Keratinocyte (primary cell): ENCODE measurements around the gene TERT.

ENCODE experiments used
- EZH2 ChIP-seq: IDR thresholded peaks from one replicate; pipeline ENCODE4 v1.6.1; 2012; ENCODE audit warnings: inconsistent platforms, mild to moderate bottlenecking, low read length, moderate library complexity
- TF ChIP-seq, protein P1 (sequence below), 3 experiments: IDR thresholded peaks in 1 of 3; conservative IDR thresholded peaks in 1 of 3; optimal IDR thresholded peaks in 1 of 3; 2 replicates in 2 of 3; 3 replicates in 1 of 3; pipeline versions ENCODE3 to v1.5.1; 2011; ENCODE audit warnings: low read length in 3 of 3, mild to moderate bottlenecking in 3 of 3, moderate library complexity in 2 of 3, control low read depth in 1 of 3, inconsistent platforms in 1 of 3; ENCODE audit not compliant: insufficient read depth in 2 of 3; ENCODE audit errors: extremely low read depth in 1 of 3

GRCh38 chr5:1232780-1233179 is 62.1 kb downstream of the TERT start:
- TF ChIP-seq, protein P1, sequence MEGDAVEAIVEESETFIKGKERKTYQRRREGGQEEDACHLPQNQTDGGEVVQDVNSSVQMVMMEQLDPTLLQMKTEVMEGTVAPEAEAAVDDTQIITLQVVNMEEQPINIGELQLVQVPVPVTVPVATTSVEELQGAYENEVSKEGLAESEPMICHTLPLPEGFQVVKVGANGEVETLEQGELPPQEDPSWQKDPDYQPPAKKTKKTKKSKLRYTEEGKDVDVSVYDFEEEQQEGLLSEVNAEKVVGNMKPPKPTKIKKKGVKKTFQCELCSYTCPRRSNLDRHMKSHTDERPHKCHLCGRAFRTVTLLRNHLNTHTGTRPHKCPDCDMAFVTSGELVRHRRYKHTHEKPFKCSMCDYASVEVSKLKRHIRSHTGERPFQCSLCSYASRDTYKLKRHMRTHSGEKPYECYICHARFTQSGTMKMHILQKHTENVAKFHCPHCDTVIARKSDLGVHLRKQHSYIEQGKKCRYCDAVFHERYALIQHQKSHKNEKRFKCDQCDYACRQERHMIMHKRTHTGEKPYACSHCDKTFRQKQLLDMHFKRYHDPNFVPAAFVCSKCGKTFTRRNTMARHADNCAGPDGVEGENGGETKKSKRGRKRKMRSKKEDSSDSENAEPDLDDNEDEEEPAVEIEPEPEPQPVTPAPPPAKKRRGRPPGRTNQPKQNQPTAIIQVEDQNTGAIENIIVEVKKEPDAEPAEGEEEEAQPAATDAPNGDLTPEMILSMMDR (optimal IDR thresholded peaks at IDR 0.05 in 1 of 3, IDR thresholded peaks at IDR 0.05 in 1 of 3, conservative IDR thresholded peaks at IDR 0.05 in 1 of 3; ENCODE audit: extremely low read depth in 1 of 3, insufficient read depth in 2 of 3, low read length in 3 of 3) = no peak
- no peak for TF ChIP-seq EZH2
